ENCODE data around the gene ZBED2. TPM values are rescaled to one million over a fixed set of nuclear protein-coding genes. Genes with fewer than 3 reads are reported as not detected.

Gene ZBED2
- total RNA-seq, 1 donor from 2014 or later: 2.2 TPM

DNA sequence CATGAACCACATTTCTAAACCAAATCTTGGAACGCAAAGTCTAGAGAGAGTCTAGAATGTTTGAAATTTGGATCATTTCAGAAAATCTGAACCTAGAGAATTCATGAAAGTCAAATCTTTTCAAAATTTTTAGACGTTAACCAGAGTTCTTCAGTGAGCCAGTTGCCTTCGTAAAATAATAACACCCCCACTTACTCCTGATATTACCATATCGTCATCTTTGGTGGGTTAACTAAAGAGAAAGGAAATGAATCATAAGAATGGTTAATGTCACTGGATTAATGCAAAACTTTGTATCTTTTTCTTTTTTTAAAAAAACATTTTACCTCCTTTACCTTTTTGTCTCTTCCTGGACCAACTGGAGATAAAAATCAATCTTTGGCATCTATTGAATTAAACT is 1.2 kb upstream of the ZBED2 start:
- Mint-ChIP-seq H3K36me3 (no peaks in the 10 kb centered on the region), H3K4me1 (ENCODE audit: unreplicated experiment) (no peaks in the 10 kb centered on the region), H3K4me3 (no peak overlapping the region), H3K27ac (no peak overlapping the region), H3K9me3 (no peaks in the 10 kb centered on the region), H3K27me3 (no peaks in the 10 kb centered on the region)
- TF ChIP-seq, protein P1, sequence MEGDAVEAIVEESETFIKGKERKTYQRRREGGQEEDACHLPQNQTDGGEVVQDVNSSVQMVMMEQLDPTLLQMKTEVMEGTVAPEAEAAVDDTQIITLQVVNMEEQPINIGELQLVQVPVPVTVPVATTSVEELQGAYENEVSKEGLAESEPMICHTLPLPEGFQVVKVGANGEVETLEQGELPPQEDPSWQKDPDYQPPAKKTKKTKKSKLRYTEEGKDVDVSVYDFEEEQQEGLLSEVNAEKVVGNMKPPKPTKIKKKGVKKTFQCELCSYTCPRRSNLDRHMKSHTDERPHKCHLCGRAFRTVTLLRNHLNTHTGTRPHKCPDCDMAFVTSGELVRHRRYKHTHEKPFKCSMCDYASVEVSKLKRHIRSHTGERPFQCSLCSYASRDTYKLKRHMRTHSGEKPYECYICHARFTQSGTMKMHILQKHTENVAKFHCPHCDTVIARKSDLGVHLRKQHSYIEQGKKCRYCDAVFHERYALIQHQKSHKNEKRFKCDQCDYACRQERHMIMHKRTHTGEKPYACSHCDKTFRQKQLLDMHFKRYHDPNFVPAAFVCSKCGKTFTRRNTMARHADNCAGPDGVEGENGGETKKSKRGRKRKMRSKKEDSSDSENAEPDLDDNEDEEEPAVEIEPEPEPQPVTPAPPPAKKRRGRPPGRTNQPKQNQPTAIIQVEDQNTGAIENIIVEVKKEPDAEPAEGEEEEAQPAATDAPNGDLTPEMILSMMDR (conservative IDR thresholded peaks at IDR 0.05): no peak
- DNase-seq (ENCODE audit: extremely low spot score, unreplicated experiment): no peak

DNA sequence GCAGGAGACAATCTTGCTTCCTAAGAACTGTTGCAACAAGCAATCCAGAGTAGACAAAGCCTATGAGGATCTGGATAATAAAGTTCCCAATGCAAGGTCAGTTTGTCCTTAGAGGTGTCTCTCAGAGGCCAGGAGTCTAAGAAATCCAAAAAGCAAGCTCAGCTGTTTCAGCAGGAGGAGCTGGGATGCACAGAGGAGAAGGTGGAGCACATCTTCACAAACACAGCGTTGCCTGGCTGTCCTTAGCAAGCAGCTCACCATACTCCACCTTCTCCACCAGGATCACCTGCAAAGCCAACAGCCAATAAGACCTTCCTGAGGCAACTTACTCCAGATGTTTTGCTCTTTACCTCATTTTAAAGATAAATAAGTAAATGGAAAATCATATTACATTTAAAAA is 365 bp downstream of the ZBED2 start:
- TF ChIP-seq, protein P1 (conservative IDR thresholded peaks at IDR 0.05): no peak
- Mint-ChIP-seq H3K9me3 (no peaks in the 10 kb centered on the region), H3K27ac (peak overlapping the region; percentile 80), H3K36me3 (no peaks in the 10 kb centered on the region), H3K4me1 (ENCODE audit: unreplicated experiment) (no peaks in the 10 kb centered on the region), H3K4me3 (no peak overlapping the region), H3K27me3 (no peaks in the 10 kb centered on the region)
- no peak for DNase-seq (ENCODE audit: extremely low spot score, unreplicated experiment)

DNA sequence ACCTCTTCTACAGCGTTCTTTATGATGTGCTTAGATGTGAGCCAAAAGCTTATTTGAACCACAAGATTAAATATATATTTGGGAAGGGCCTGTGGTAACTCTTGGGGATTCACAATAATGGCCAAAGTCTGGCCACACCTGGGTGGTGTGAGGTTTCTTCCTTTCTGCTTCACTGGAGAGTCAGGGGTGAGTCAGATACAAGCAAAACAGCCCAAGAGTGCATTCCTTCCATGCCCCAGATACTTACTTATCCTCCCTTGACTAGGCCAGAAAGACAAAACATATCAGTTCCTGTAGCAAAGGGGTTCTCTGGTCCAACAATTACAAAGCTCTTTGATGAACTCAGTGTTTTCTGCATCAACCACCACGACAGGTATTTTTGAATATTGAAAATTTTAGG is 941 bp downstream of the ZBED2 start:
- H3K9me3 Mint-ChIP-seq: peaks cover 3% of the 10 kb centered on the region
- DNase-seq (ENCODE audit: extremely low spot score, unreplicated experiment): no peak
- no peaks in the 10 kb centered on the region for H3K4me1 Mint-ChIP-seq (ENCODE audit: unreplicated experiment)
- peak overlapping the region; percentile 69 for H3K27ac Mint-ChIP-seq
- no peaks in the 10 kb centered on the region for H3K36me3 Mint-ChIP-seq
- H3K4me3 Mint-ChIP-seq: peak overlapping the region; percentile 58
- no peaks in the 10 kb centered on the region for H3K27me3 Mint-ChIP-seq
- TF ChIP-seq, protein P1 (conservative IDR thresholded peaks at IDR 0.05): no peak

DNA sequence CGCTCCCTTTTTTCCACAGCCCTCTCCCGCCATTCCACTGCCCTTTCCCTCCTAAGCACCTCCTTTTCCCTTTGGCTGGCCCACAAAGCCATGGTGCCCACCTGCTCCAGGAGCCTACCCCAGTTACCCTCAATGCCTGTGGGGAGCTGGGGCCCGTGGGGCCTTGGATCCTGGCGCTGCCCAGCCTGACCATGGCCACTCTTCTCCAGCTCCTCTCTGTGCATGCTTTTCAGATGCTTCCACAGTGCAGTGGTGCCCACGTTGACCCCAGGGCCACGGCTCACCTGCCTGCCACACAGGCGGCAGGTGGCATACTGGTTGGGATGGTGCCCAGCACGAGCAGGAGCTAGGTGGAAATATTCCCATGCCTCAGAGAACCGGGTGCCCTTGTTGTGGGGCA is 1.5 kb downstream of the ZBED2 start:
- peaks cover 5% of the 10 kb centered on the region for H3K9me3 Mint-ChIP-seq
- no peak for DNase-seq (ENCODE audit: extremely low spot score, unreplicated experiment)
- peak overlapping the region; percentile 69 for H3K27ac Mint-ChIP-seq
- H3K4me3 Mint-ChIP-seq: no peak overlapping the region
- TF ChIP-seq, protein P1 (conservative IDR thresholded peaks at IDR 0.05): no peak
- no peaks in the 10 kb centered on the region for H3K4me1 Mint-ChIP-seq (ENCODE audit: unreplicated experiment)
- no peaks in the 10 kb centered on the region for H3K27me3 Mint-ChIP-seq
- no peaks in the 10 kb centered on the region for H3K36me3 Mint-ChIP-seq

DNA sequence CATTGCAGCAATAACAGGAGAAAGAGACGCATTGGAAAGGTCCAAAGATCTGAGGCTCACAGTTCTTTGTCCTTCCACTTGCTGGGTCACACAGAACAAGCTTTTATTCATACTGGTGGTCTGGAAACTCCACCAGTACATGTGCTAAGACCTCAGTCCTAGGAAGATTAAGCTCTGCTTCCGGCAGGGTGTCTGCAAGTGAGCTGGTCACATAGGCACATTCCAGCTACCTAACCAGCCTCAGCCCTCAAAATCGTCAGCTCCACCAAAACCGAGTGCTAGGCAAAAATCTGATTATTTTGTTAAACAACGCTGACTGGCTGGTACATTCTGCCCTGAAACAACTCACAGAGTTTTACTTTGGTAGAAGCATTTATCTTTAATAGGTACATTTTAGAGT is 2.2 kb downstream of the ZBED2 start:
- Mint-ChIP-seq H3K27ac (no peak overlapping the region), H3K36me3 (no peaks in the 10 kb centered on the region), H3K4me1 (ENCODE audit: unreplicated experiment) (no peaks in the 10 kb centered on the region), H3K4me3 (no peak overlapping the region), H3K27me3 (no peaks in the 10 kb centered on the region), H3K9me3 (peaks cover 5% of the 10 kb centered on the region)
- no peak for DNase-seq (ENCODE audit: extremely low spot score, unreplicated experiment)
- TF ChIP-seq, protein P1 (conservative IDR thresholded peaks at IDR 0.05): no peak

DNA sequence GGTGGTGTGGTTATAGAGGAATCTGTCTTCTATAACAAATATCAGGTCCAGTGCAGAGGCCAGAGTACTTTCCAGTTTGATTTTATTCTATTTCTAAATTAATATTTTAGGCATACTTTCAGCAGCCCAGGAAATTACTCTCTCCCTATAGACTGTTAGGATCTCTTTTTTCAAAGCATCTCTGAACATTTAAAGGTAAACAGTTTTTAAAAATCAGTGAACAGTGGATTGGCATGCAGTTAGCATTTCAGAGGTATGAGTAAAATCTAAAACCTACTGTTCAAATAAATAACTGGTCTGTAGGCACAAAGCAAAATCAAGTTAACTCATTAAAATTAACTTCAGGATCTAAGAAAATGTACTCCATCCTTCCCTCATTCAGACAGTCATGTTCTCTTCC is 3.0 kb downstream of the ZBED2 start:
- H3K27ac Mint-ChIP-seq: peak overlapping the region; percentile 27
- H3K4me1 Mint-ChIP-seq (ENCODE audit: unreplicated experiment): no peaks in the 10 kb centered on the region
- DNase-seq (ENCODE audit: extremely low spot score, unreplicated experiment): no peak
- TF ChIP-seq, protein P1 (conservative IDR thresholded peaks at IDR 0.05): no peak
- H3K27me3 Mint-ChIP-seq: no peaks in the 10 kb centered on the region
- H3K9me3 Mint-ChIP-seq: peaks cover 5% of the 10 kb centered on the region
- H3K36me3 Mint-ChIP-seq: no peaks in the 10 kb centered on the region
- peak overlapping the region; percentile 11 for H3K4me3 Mint-ChIP-seq
